C4-2B (cell line): ENCODE measurements around the gene CFAP90.
A peak's percentile ranks its signal among the peaks of the same experiment; 100 is the strongest.

Experiments used
- H3K27ac ChIP-seq: fragments of 450-650 bp; 2 replicates; pipeline ENCODE4 v1.5.1; 2017
- CTCF ChIP-seq: fragments of 450-650 bp; conservative IDR thresholded peaks from 2 replicates; pipeline ENCODE4 v1.5.1; 2017; ENCODE audit warnings: mild to moderate bottlenecking
- ZFX ChIP-seq: fragments of 450-650 bp; IDR thresholded peaks from 2 replicates; pipeline ENCODE4 v1.6.1; 2017

CFAP90 gene

GRCh38 chr5:7873216-7873615 lies 22.3 kb upstream of the CFAP90 start:
- no peak for TF ChIP-seq CTCF
- TF ChIP-seq ZFX: no peak
- H3K27ac ChIP-seq: no peak overlapping the region

- TF ChIP-seq ZFX: no peak
- TF ChIP-seq CTCF: no peak
- no peak overlapping the region for H3K27ac ChIP-seq
Observed at GRCh38 chr5:7872517-7873130, 21.7 kb upstream of the CFAP90 start.

- TF ChIP-seq ZFX (no peak), CTCF (no peak)
- H3K27ac ChIP-seq: no peak overlapping the region
Observed at GRCh38 chr5:7871653-7872052, 20.7 kb upstream of the CFAP90 start.

DNA sequence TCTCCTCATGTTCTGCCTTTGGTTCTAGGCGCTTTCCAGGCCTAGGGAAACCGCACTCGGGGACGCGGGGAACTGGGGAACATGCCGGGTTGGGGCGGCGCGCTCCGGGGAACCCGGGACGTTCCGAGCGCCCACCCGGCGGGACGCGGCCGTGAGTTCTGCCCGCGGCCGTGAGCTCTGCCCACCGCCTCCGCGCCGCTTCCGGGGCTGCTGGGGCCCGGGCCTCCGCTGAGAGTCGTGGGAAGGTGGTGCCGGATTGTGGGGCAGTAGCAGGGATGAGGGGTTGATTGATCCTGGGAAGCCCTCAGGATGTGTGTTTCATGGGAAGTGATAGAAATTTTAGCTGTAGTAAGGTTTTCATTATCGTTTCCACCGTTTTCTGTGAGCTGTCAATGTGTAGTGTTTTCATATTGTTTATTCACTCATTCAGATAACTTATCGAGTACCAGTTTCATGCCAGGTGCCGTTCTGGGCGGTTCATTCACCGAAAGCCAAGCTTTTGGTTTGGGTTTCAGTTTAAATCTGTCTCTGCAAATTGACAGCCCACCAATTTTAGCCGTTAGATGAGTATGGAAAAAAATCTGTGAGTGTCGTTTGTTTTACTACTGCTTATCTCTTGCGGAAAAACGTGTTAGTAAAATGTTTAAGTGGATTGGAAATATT lies 18.7 kb upstream of the CFAP90 start:
- H3K27ac ChIP-seq: peak overlapping the region; percentile 90
- TF ChIP-seq CTCF (no peak), ZFX (peak; percentile 62)

- peak within 1 kb of the TSS; percentile 90 for H3K27ac ChIP-seq
- peak; percentile 84 for TF ChIP-seq ZFX
- TF ChIP-seq CTCF: no peak
Observed at GRCh38 chr5:7868773-7869473, 18.0 kb upstream of the CFAP90 start, which contains the start of the genes FASTKD3 and MTRR. FASTKD3 (minus strand) TSS chr5:7869031; CDS start chr5:7868083, 948 bp downstream. MTRR (plus strand) TSS chr5:7869148; CDS start chr5:7870795, 1,647 bp downstream.

DNA sequence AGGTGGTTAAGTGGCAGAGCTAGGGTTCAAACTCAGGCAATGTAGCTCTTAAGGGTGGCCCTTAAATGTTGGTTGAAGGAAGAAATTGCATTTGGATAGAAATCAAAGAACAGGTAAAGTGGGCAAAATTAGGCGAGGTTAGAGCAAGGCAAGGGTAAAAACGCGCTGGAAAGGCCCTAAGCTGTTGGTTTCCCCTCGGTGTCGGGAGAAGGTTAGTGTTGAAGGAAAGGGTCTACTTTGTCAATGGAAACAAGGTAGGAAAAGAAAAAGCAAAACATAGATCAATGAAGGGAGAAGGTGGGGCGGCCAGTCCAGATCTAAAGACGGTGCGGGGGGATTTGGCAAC lies 17.5 kb upstream of the CFAP90 start:
- H3K27ac ChIP-seq: peak overlapping the region; percentile 90
- TF ChIP-seq CTCF (no peak), ZFX (no peak)

DNA sequence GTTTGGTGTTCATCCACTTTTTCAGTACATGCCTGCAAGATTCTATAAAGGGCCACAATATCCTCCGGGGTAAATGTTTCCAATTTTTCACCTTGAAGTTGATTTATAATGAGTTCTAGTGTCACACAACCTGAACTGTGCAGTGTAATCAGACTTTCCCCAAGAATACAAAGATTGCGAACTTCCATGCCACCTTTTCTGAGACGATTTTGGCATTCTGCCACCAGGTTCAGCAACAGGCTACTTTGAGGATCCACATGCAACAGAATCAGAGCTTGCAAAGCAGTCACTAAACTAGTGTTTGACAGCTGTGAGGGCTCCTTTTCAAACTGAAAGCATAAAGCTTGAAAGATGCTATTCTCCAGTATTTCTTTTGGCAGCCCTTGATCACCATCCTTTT lies 16.3 kb upstream of the CFAP90 start:
- H3K27ac ChIP-seq: no peak overlapping the region
- TF ChIP-seq ZFX: no peak
- TF ChIP-seq CTCF: no peak
